MM.1S (cell line): Measurements from ENCODE around the gene CCDC83.

Experiments
- EZH2 ChIP-seq: fragments of 300-600 bp; sonication (generic); optimal IDR thresholded peaks from 2 replicates; pipeline ENCODE3; 2017; ENCODE audit warnings: low read depth, mild to moderate bottlenecking, antibody characterized with exemption, low read length, mixed read lengths
- EZH2phosphoT487 ChIP-seq: fragments of 300-600 bp; sonication (generic); IDR thresholded peaks from 2 replicates; pipeline ENCODE4 v1.6.1; 2018; ENCODE audit warnings: antibody characterized with exemption, low read length
- TF ChIP-seq, protein P1 (sequence below): fragments of 300-600 bp; sonication (generic); IDR thresholded peaks from 2 replicates; pipeline ENCODE4 v1.5.1; 2016; ENCODE audit warnings: antibody characterized with exemption, low read length, mixed read lengths

DNA sequence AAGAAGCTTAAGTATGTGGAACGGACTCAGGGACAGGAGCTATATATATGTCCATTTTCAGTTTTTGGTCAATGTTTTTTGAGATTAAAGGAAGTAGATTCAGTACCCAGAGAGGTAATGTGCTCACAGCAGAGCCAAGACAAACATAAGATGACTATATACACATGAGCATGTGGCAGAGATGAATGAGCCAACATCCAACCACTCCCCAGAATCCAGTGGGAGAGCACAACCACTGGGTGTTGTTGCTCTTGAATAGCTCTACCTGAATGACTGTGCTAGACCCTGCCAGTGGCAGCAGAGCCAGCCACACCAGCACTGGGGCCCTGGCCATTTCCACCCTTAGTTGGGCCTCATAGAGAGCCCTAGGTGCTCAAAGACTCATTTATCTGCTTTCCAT lies 33.5 kb upstream of the CCDC83 start:
- no peak for TF ChIP-seq EZH2
- TF ChIP-seq, protein P1, sequence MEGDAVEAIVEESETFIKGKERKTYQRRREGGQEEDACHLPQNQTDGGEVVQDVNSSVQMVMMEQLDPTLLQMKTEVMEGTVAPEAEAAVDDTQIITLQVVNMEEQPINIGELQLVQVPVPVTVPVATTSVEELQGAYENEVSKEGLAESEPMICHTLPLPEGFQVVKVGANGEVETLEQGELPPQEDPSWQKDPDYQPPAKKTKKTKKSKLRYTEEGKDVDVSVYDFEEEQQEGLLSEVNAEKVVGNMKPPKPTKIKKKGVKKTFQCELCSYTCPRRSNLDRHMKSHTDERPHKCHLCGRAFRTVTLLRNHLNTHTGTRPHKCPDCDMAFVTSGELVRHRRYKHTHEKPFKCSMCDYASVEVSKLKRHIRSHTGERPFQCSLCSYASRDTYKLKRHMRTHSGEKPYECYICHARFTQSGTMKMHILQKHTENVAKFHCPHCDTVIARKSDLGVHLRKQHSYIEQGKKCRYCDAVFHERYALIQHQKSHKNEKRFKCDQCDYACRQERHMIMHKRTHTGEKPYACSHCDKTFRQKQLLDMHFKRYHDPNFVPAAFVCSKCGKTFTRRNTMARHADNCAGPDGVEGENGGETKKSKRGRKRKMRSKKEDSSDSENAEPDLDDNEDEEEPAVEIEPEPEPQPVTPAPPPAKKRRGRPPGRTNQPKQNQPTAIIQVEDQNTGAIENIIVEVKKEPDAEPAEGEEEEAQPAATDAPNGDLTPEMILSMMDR: no peak
- TF ChIP-seq EZH2phosphoT487: no peak
